Right renal pelvis (tissue), 4 donors: ENCODE measurements around the gene OPRPN. TPM values are rescaled to one million over a fixed set of nuclear protein-coding genes. Genes with fewer than 3 reads are reported as not detected.

Experiments
- DNase-seq, 4 donors: peaks; one replicate each; pipeline ENCODE4 v3.0.0-alpha.2; 2013; ENCODE audit warnings: low read depth in 4 of 4, low spot score in 3 of 4, missing footprints in 1 of 4
- polyA plus RNA-seq, 4 donors: library from polyadenylated mRNA; unstranded; fragments of 120-200 nt; gene quantifications; one replicate each; pipeline ENCODE4 v1.2.1, GENCODE V29; 2013; ENCODE audit not compliant: insufficient read length in 4 of 4

OPRPN gene
- not detected for polyA plus RNA-seq

GRCh38 chr4:70397580-70397979 is at the start of gene OPRPN:
Gene OPRPN (plus strand): TSS chr4:70397940. CDS start chr4:70399286, 1,346 bp downstream.
- DNase-seq: no peak

- no peak for DNase-seq
Observed at GRCh38 chr4:70356185-70356584, 41.6 kb upstream of the OPRPN start.

GRCh38 chr4:70359115-70359661 is 38.6 kb upstream of the OPRPN start:
- DNase-seq: no peak

GRCh38 chr4:70360460-70360859 is 37.3 kb upstream of the OPRPN start, which contains the start of gene SMR3A:
Gene SMR3A (plus strand): TSS chr4:70360760. CDS start chr4:70362116, 1,356 bp downstream.
- no peak for DNase-seq

GRCh38 chr4:70364002-70364401 is 33.7 kb upstream of the OPRPN start:
- DNase-seq: no peak

GRCh38 chr4:70365479-70365878 is 32.3 kb upstream of the OPRPN start:
- no peak for DNase-seq

GRCh38 chr4:70367813-70368212 is 29.9 kb upstream of the OPRPN start:
- DNase-seq: no peak

- DNase-seq: no peak
Observed at GRCh38 chr4:70371987-70372386, 25.8 kb upstream of the OPRPN start.

GRCh38 chr4:70372760-70373159 is 25.0 kb upstream of the OPRPN start:
- no peak for DNase-seq

- DNase-seq: no peak
Observed at GRCh38 chr4:70380578-70380977, 17.2 kb upstream of the OPRPN start.

GRCh38 chr4:70382691-70383181 is 15.0 kb upstream of the OPRPN start, which contains the start of gene SMR3B:
Gene SMR3B (plus strand): TSS chr4:70383131. CDS start chr4:70384511, 1,380 bp downstream.
- no peak for DNase-seq

- no peak for DNase-seq
Observed at GRCh38 chr4:70392057-70392776, 5.5 kb upstream of the OPRPN start.

- DNase-seq: no peak
Observed at GRCh38 chr4:70399319-70399718, 1.6 kb downstream of the OPRPN start.

- DNase-seq: no peak
Observed at GRCh38 chr4:70402762-70403161, 5.0 kb downstream of the OPRPN start.

GRCh38 chr4:70405765-70406164 is 8.0 kb downstream of the OPRPN start:
- DNase-seq: no peak

- DNase-seq: no peak
Observed at GRCh38 chr4:70425306-70425705, 27.6 kb downstream of the OPRPN start.

GRCh38 chr4:70426789-70427188 is 29.0 kb downstream of the OPRPN start:
- no peak for DNase-seq

- DNase-seq: no peak
Observed at GRCh38 chr4:70437197-70437596, 39.5 kb downstream of the OPRPN start.

GRCh38 chr4:70442474-70442873 is 44.7 kb downstream of the OPRPN start:
- no peak for DNase-seq

- DNase-seq: no peak
Observed at GRCh38 chr4:70443329-70443728, 45.6 kb downstream of the OPRPN start.

- DNase-seq: no peak
Observed at GRCh38 chr4:70449220-70449619, 51.5 kb downstream of the OPRPN start.

GRCh38 chr4:70452946-70453345 is 55.2 kb downstream of the OPRPN start:
- no peak for DNase-seq
